HFFc6 (cell line): ENCODE results near the gene POU3F2. TPM values are rescaled to one million over a fixed set of nuclear protein-coding genes. Genes with fewer than 3 reads are reported as not detected.

Experiments used
- DNase-seq: peaks from one replicate; pipeline ENCODE4 v3.0.0-alpha.2; 2018
- H3K27ac Mint-ChIP-seq: 2 replicates; pipeline ENCODE4 v1.8.0; 2020; ENCODE audit warnings: mild to moderate bottlenecking, mixed read lengths
- H3K27me3 Mint-ChIP-seq: 2 replicates; pipeline ENCODE4 v1.8.0; 2021; ENCODE audit warnings: mild to moderate bottlenecking, moderate library complexity, mixed read lengths; ENCODE audit not compliant: insufficient read depth
- H3K36me3 Mint-ChIP-seq: 2 replicates; pipeline ENCODE4 v1.8.0; 2021; ENCODE audit warnings: low read depth, mixed read lengths
- H3K4me1 Mint-ChIP-seq: 2 replicates; pipeline ENCODE4 v1.8.0; 2020; ENCODE audit warnings: low read depth, mixed read lengths
- H3K4me3 Mint-ChIP-seq: 2 replicates; pipeline ENCODE4 v1.8.0; 2020; ENCODE audit warnings: mild to moderate bottlenecking, moderate library complexity, mixed read lengths
- H3K9me3 Mint-ChIP-seq: 2 replicates; pipeline ENCODE4 v1.8.0; 2020; ENCODE audit warnings: mild to moderate bottlenecking, mixed read lengths
- total RNA-seq, 6 experiments: library from RNA; stranded (reverse); fragmentation: NEBNext Ultra II Directional; extraction: Animal tissue kit (Norgen Biotek cat#: 25700); gene quantifications; 2 replicates in 1 of 6; 3 replicates in 5 of 6; pipeline ENCODE4 v1.2.3, GENCODE V29; 2021
- TF ChIP-seq, protein P1 (sequence below): fragments of 200-600 bp; sonication (generic); IDR thresholded peaks from 2 replicates; pipeline ENCODE4 v1.5.0; 2021; ENCODE audit warnings: antibody characterized with exemption, mild to moderate bottlenecking

Gene POU3F2
- total RNA-seq, 6 experiments from 2014 or later: 0.02 TPM; not detected in 4

DNA sequence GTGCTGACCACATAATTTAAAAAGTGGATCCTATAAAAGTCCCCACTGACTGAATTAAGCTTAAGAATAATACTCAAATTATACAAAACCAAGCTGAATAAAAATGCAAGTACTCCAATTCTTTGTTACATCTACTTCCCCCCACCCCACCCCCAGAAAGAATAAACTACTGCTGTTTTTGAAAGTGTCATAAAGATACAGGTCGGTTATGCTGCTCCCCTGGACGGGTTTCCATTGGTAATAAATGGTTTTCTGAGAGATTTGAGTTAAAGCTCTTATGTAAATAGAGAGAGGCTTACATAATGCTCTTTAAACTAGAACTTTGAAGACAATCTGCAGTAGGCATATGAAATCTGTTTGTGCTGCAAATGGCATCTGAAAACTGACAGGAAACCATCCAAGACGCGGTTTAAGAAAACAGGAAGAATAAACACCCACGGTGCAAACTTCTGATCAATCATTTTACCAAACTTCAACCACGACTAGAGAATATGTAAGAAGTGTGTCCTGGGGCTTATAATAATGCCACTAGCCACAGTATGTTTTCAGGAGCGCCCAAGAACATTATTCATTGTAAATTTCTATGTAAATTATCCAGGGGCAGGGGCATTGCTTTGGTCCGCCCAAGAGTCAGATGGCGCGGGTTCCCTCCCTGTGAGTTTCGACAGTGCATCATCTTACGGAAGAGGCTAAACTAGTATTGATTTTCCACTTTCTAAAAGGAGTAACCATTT is 10.8 kb upstream of the POU3F2 start:
- TF ChIP-seq, protein P1, sequence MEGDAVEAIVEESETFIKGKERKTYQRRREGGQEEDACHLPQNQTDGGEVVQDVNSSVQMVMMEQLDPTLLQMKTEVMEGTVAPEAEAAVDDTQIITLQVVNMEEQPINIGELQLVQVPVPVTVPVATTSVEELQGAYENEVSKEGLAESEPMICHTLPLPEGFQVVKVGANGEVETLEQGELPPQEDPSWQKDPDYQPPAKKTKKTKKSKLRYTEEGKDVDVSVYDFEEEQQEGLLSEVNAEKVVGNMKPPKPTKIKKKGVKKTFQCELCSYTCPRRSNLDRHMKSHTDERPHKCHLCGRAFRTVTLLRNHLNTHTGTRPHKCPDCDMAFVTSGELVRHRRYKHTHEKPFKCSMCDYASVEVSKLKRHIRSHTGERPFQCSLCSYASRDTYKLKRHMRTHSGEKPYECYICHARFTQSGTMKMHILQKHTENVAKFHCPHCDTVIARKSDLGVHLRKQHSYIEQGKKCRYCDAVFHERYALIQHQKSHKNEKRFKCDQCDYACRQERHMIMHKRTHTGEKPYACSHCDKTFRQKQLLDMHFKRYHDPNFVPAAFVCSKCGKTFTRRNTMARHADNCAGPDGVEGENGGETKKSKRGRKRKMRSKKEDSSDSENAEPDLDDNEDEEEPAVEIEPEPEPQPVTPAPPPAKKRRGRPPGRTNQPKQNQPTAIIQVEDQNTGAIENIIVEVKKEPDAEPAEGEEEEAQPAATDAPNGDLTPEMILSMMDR: no peak
- H3K36me3 Mint-ChIP-seq: no peaks in the 10 kb centered on the region
- no peak overlapping the region for H3K4me3 Mint-ChIP-seq
- H3K27ac Mint-ChIP-seq: no peak overlapping the region
- no peaks in the 10 kb centered on the region for H3K9me3 Mint-ChIP-seq
- H3K27me3 Mint-ChIP-seq: peaks cover 45% of the 10 kb centered on the region
- DNase-seq: no peak
- no peaks in the 10 kb centered on the region for H3K4me1 Mint-ChIP-seq

DNA sequence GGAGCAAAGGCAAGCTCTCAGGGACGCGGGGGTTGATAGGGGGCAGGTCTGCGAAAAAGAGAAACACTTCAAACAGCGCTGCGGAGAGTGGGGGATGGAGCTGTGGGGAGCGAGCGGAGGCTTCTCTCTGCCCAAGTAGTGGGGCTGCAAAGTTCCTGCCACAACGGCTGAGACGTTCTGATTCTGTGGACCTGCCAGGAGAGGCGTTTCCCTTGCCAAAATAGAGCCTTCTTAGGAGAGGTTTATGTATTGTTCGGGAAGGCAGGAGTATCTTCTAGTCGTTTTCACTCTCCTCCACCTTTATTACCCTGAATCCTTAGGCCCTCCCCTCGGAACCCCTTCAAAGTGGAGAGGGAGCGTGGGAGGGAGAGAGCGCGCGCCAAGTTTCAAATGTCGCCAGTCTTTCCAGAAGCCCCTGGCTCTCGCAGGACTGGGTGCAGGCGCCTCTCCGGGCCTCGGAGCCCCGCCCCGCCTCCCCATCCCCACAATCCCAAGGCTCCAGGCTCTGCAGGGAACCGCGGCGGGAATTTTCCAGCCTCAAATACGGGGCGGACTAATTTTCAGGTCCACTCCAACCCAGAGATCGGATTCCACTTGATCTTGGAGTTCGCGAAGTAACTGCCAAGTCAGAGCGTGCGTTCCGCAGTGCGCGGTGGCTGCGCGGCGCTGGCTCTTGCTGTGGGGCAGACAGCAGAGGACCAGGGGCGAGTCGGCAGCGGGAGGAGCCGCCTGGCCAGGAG is 10.0 kb upstream of the POU3F2 start:
- Mint-ChIP-seq H3K27ac (no peak overlapping the region), H3K4me1 (no peaks in the 10 kb centered on the region), H3K36me3 (no peaks in the 10 kb centered on the region), H3K9me3 (no peaks in the 10 kb centered on the region), H3K27me3 (peaks cover 48% of the 10 kb centered on the region), H3K4me3 (no peak overlapping the region)
- TF ChIP-seq, protein P1: no peak
- DNase-seq: no peak

DNA sequence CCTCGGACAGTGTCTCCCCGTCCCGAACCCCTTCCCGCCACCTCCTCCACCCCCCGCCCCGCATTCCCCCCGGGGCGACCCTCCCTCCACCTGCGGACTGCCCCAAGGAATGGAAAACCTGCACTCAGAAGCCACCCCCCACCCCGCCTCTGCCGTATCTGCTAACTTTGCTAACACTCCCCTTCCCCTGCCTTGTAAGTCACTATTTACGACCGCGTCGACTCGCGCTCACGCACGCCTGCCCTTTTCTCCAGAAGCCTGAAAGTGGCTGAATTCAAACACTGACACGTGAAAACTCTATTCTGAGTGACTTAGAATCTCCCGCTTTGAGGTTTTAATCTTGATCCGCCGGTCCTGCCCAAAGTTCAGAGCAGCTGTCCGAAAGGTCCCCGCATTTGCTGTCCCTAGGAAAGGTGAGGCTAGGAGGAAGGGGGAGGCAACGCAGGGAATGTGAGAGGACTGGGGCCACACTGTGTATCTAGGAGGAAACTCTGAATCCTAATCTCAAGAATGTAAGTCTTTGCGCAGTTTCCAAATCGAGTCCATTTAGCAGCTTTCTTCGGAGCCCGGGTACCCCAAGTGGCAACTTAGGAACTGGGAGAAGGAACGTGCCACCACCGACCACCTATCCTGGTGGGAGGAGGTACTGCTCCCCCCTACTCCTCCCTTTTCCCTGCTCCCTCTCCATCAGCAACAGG is 9.3 kb upstream of the POU3F2 start:
- no peak overlapping the region for H3K27ac Mint-ChIP-seq
- H3K9me3 Mint-ChIP-seq: no peaks in the 10 kb centered on the region
- DNase-seq: no peak
- H3K27me3 Mint-ChIP-seq: peaks cover 50% of the 10 kb centered on the region
- H3K4me1 Mint-ChIP-seq: no peaks in the 10 kb centered on the region
- no peaks in the 10 kb centered on the region for H3K36me3 Mint-ChIP-seq
- TF ChIP-seq, protein P1: no peak
- H3K4me3 Mint-ChIP-seq: no peak overlapping the region

DNA sequence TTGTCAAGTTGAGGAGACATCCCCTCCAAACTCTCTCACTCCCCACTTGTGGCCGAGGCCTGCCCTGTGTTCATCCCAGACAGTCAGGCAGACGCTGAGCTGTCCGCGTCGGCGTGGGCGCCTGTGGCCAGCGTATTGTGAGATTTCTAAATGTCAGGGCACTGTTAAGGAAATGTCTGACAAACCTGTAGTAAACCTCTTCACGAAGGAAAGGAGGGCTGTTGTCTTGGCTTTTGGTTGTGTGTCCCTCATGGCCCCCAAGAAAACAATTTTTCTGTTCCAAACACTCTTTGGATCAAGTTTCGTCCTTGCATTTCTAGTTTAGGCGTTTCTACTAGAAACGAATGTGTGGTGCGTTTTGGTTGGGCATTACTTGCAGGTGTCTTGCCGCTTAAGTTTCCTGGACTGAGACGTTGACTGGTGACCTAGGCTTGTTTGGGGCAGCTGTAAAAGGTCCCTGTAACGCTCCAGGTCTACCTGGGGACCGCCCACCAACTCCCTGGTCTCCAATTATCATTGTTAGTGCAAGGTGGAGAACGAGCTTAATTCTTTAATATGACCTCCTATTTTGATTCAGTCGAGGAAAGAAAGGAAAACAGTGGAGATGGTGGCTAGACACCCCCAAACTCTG is 8.7 kb upstream of the POU3F2 start:
- Mint-ChIP-seq H3K36me3 (no peaks in the 10 kb centered on the region), H3K4me3 (no peak overlapping the region), H3K4me1 (no peaks in the 10 kb centered on the region), H3K27ac (no peak overlapping the region), H3K9me3 (no peaks in the 10 kb centered on the region), H3K27me3 (peaks cover 56% of the 10 kb centered on the region)
- TF ChIP-seq, protein P1: no peak
- no peak for DNase-seq

DNA sequence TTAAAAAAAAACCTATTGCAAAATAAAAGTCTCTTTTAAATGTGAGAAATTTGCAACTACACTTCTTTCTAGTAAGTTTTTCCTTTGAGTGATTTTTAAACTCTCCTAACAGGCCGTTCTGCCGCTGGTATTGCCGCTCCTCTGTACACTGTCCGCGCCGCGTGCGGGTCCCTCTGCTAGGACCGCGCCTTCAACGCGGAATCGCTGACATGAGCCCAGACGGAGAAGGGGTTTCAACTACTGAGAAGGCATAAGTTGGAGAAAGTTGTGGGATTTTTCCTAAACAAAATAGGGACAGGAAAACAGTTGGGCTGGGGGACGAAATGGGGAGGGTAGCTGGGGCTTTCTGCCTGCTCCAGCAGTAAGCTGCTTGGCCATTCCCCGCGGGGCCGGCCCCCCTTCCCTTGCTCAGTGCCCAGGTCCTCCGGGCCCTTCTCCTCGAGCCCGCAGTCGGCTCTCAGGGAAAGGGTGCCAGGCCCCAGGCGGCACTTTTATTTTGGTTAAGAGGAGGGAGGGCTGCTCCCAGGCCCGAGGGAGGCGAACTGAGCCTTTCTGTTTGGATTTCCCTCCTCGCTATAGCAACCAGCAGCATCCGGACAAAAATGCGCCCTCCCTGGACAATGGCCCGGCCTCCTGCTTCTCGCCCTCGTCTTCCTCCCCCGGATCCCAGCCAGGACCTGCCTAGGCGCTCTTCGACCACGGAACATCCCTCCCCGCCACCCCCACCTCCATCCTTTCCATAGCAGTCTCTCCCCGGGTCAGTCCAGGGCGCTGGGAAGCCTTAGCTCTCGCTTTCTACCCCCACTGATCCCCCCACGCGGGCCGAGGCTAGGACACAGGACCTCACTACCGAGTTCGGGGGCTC is 6.8 kb upstream of the POU3F2 start:
- Mint-ChIP-seq H3K27ac (no peak overlapping the region), H3K4me3 (no peak overlapping the region), H3K9me3 (no peaks in the 10 kb centered on the region), H3K36me3 (no peaks in the 10 kb centered on the region), H3K4me1 (peaks cover 15% of the 10 kb centered on the region), H3K27me3 (peaks cover 69% of the 10 kb centered on the region)
- TF ChIP-seq, protein P1: no peak
- no peak for DNase-seq
